Measurements from ENCODE around the gene EMC10.

GRCh38 chr19:50532952-50533351 lies 56.6 kb downstream of the EMC10 start:
- TF ChIP-seq, protein P1, sequence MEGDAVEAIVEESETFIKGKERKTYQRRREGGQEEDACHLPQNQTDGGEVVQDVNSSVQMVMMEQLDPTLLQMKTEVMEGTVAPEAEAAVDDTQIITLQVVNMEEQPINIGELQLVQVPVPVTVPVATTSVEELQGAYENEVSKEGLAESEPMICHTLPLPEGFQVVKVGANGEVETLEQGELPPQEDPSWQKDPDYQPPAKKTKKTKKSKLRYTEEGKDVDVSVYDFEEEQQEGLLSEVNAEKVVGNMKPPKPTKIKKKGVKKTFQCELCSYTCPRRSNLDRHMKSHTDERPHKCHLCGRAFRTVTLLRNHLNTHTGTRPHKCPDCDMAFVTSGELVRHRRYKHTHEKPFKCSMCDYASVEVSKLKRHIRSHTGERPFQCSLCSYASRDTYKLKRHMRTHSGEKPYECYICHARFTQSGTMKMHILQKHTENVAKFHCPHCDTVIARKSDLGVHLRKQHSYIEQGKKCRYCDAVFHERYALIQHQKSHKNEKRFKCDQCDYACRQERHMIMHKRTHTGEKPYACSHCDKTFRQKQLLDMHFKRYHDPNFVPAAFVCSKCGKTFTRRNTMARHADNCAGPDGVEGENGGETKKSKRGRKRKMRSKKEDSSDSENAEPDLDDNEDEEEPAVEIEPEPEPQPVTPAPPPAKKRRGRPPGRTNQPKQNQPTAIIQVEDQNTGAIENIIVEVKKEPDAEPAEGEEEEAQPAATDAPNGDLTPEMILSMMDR (IDR thresholded peaks at IDR 0.05): no peak
- no peak for TF ChIP-seq POLR2A (IDR thresholded peaks at IDR 0.05)
